ENCODE measurements around the gene LRRC23.

DNA sequence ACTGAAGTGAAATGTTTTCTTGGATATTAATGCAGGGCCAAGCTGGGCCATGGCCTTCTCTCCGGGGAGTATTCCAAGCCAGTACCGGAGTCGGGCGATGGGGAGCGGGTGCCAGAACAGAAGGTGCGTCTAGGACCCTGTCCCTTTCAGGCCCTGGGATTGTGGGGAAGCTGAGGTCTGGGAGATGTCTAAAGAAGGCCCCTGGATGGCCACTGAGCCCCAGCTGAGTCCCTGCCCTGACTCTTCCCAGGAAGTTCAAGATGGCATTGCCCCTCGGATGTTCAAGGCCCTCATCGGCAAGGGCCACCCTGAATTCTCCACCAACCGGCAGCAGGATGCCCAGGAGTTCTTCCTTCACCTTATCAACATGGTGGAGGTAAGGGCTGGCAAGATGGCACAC is 44.5 kb upstream of the LRRC23 start:
- TF ChIP-seq POLR2A (IDR thresholded peaks at IDR 0.05) (no peak), CTCF (IDR thresholded peaks at IDR 0.05) (no peak)
